Cardiac muscle cell (in vitro differentiated cells and primary cell): ENCODE results near the gene NFATC3. TPM values are rescaled to one million over a fixed set of nuclear protein-coding genes. Genes with fewer than 3 reads are reported as not detected.

Source experiments
- DNase-seq, 2 donors: peaks; one replicate each; pipeline versions ENCODE4 v3.0.0 to v3.0.0-alpha.2; 2010 to 2017; ENCODE audit warnings: low read depth in 1 of 2, low spot score in 1 of 2
- H3K27ac ChIP-seq: fragments of 200-600 bp; sonication (generic); 2 replicates; pipeline ENCODE4 v1.5.1; 2016
- H3K27me3 ChIP-seq: fragments of 200-600 bp; sonication (generic); 2 replicates; pipeline ENCODE4 v1.6.0; 2016; ENCODE audit warnings: control low read depth
- H3K36me3 ChIP-seq: fragments of 200-600 bp; sonication (generic); 2 replicates; pipeline ENCODE4 v1.5.1; 2016; ENCODE audit warnings: control low read depth
- H3K4me1 ChIP-seq: fragments of 200-600 bp; sonication (generic); 2 replicates; pipeline ENCODE4 v1.8.1; 2017; ENCODE audit warnings: low read depth, mild to moderate bottlenecking, mixed run types
- H3K4me3 ChIP-seq: fragments of 200-600 bp; sonication (generic); 2 replicates; pipeline ENCODE4 v1.5.1; 2016; ENCODE audit warnings: mild to moderate bottlenecking
- H3K9me3 ChIP-seq: fragments of 200-600 bp; sonication (generic); 2 replicates; pipeline ENCODE4 v1.5.1; 2017; ENCODE audit warnings: low read depth, mild to moderate bottlenecking, control low read depth
- polyA plus RNA-seq: library from polyadenylated mRNA; unstranded; fragments of >200 nt; fragmentation: Nextera tagmentation; extraction: Ambion mirVana; gene quantifications from 2 replicates; pipeline ENCODE4 v1.2.1, GENCODE V29; 2016
- total RNA-seq: library from RNA; depleted of rRNA; stranded (reverse); fragments of >200 nt; gene quantifications from 2 replicates; pipeline ENCODE4 v1.2.3, GENCODE V29; 2016
- TF ChIP-seq, protein P1 (sequence below): IDR thresholded peaks from 2 replicates; pipeline ENCODE4 v1.5.1; 2012; ENCODE audit warnings: low read depth, mild to moderate bottlenecking, low read length

The NFATC3 gene
- total and polyA plus RNA-seq, 2 experiments from 2014 or later, result 13.6 to 26.2 TPM

DNA sequence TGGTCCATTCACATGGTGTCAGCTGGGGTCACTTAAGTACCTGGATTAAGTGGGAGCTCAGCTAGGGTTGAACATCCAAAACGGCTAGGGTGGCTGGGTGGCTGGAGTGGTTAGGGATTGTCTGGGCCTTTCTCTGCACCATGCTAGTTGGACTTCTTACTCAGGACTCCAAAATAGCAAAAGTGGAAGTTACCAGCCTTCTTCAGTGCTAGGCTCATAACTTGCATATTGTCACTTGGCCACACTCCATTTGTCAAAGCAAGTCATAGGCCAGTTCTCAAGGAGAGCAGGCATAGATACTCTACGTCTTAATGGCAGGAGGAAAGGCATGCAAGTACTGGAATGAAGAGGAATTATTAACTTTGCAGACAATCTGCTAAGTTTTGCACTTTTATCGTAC is 81.1 kb downstream of the NFATC3 start:
- Histone ChIP-seq H3K36me3 (peaks cover 7% of the 10 kb centered on the region), H3K4me1 (no peaks in the 10 kb centered on the region), H3K27me3 (no peaks in the 10 kb centered on the region), H3K9me3 (no peaks in the 10 kb centered on the region), H3K27ac (no peak overlapping the region), H3K4me3 (no peak overlapping the region)
- TF ChIP-seq, protein P1, sequence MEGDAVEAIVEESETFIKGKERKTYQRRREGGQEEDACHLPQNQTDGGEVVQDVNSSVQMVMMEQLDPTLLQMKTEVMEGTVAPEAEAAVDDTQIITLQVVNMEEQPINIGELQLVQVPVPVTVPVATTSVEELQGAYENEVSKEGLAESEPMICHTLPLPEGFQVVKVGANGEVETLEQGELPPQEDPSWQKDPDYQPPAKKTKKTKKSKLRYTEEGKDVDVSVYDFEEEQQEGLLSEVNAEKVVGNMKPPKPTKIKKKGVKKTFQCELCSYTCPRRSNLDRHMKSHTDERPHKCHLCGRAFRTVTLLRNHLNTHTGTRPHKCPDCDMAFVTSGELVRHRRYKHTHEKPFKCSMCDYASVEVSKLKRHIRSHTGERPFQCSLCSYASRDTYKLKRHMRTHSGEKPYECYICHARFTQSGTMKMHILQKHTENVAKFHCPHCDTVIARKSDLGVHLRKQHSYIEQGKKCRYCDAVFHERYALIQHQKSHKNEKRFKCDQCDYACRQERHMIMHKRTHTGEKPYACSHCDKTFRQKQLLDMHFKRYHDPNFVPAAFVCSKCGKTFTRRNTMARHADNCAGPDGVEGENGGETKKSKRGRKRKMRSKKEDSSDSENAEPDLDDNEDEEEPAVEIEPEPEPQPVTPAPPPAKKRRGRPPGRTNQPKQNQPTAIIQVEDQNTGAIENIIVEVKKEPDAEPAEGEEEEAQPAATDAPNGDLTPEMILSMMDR, result no peak
- DNase-seq, result no peak

DNA sequence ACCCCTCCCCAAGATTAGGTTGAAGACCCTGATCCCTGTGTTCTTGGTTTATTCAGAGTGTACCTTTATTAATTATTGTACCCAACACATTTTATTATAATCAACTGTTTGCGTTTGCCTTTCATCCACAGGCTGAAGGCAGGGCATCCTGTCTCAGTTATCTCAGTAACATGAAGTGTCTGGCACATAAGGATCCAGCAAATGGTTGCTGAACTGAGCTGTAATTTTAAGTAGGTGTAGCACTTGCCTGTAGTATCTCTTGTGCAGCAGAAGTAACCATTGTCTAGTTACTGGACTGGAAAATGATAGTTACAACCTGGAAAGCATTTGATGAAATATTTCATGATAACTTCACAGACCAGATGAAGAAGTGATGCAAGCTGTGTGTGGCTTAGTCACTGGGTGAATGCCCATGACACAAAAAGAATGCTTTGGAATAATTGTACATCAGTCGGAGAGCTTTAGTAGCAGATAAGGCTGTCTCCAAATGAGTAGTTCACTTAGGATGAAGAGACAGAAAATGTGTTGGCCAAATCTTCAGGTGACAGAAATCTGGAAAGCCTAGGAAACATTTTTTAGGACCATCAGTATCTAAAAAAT is 94.1 kb downstream of the NFATC3 start:
- Histone ChIP-seq H3K4me1 (peaks cover 4% of the 10 kb centered on the region), H3K36me3 (peaks cover 17% of the 10 kb centered on the region), H3K4me3 (no peak overlapping the region), H3K27ac (peak overlapping the region; percentile 51), H3K9me3 (no peaks in the 10 kb centered on the region), H3K27me3 (no peaks in the 10 kb centered on the region)
- DNase-seq, result peak; percentile 6 to 40
- TF ChIP-seq, protein P1, result no peak

DNA sequence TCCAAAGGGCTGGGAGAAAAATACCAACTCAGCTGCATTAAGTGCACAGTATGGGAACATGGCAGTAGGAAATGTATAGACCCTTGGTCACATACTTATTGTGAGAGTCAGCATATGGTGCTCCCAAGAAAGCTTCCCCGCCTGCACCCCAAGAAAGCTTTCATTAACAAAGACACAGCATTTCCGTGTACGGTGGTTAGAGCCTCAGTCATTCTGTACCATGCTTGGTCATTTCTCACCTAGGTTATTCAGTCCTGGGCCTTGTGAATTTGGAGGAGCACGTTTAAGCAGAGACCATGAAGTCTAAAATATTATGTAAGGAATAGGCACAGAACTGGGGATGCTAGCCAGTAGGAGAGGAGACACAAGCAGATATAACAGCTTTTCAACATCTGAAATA is 94.7 kb downstream of the NFATC3 start:
- Histone ChIP-seq H3K9me3 (no peaks in the 10 kb centered on the region), H3K36me3 (peaks cover 12% of the 10 kb centered on the region), H3K4me3 (no peak overlapping the region), H3K27ac (no peak overlapping the region), H3K27me3 (no peaks in the 10 kb centered on the region), H3K4me1 (peaks cover 4% of the 10 kb centered on the region)
- TF ChIP-seq, protein P1, result no peak
- no peak for DNase-seq

DNA sequence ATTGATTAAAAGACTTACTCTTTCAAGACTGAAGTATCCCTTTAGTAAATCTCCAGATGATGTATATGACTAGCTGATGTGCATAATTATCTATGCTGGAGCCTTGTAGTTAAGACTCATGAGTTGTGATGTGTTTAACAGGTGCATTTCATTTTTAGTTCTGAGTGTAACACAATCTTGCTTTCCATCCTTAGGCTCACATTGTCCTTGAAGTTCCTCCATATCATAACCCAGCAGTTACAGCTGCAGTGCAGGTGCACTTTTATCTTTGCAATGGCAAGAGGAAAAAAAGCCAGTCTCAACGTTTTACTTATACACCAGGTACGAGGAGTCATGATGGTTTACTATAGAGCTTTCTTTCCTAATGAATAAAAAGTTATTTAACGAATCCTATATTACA is 97.9 kb downstream of the NFATC3 start:
- H3K27ac ChIP-seq, result no peak overlapping the region
- no peak for DNase-seq
- H3K36me3 ChIP-seq, result peaks cover 11% of the 10 kb centered on the region
- H3K4me1 ChIP-seq, result peaks cover 4% of the 10 kb centered on the region
- no peaks in the 10 kb centered on the region for H3K27me3 ChIP-seq
- TF ChIP-seq, protein P1, result no peak
- no peaks in the 10 kb centered on the region for H3K9me3 ChIP-seq
- H3K4me3 ChIP-seq, result no peak overlapping the region

DNA sequence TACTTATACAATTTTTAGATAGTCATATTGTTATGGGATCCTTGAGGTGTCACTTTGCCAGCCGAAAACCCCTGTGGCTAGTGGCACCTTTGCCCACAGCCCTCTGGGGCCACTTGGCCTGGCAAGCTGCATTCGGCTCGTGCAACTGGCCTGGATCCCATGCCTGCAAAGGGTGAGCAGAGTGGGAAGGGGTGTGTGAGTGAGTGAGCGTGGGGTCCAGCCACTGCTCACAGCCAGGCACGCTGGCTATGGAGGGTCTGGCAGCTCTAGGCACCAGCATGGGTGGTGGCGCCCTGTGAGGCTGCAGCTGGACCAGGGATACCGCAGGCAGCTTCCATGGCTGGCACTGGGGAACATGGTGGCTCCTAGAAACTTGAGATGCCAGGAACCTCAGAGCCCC is 101.7 kb downstream of the NFATC3 start:
- Histone ChIP-seq H3K4me3 (no peak overlapping the region), H3K27me3 (no peaks in the 10 kb centered on the region), H3K27ac (no peak overlapping the region), H3K9me3 (no peaks in the 10 kb centered on the region), H3K36me3 (peaks cover 16% of the 10 kb centered on the region), H3K4me1 (no peaks in the 10 kb centered on the region)
- TF ChIP-seq, protein P1, result no peak
- DNase-seq, result no peak
